ENCODE data around the gene METTL22. TPM values are rescaled to one million over a fixed set of nuclear protein-coding genes. Genes with fewer than 3 reads are reported as not detected.

Gene METTL22
- polyA plus RNA-seq, 2 of the 4 experiments (the other 2 are of a cell fraction), result 21.0 to 40.9 TPM

DNA sequence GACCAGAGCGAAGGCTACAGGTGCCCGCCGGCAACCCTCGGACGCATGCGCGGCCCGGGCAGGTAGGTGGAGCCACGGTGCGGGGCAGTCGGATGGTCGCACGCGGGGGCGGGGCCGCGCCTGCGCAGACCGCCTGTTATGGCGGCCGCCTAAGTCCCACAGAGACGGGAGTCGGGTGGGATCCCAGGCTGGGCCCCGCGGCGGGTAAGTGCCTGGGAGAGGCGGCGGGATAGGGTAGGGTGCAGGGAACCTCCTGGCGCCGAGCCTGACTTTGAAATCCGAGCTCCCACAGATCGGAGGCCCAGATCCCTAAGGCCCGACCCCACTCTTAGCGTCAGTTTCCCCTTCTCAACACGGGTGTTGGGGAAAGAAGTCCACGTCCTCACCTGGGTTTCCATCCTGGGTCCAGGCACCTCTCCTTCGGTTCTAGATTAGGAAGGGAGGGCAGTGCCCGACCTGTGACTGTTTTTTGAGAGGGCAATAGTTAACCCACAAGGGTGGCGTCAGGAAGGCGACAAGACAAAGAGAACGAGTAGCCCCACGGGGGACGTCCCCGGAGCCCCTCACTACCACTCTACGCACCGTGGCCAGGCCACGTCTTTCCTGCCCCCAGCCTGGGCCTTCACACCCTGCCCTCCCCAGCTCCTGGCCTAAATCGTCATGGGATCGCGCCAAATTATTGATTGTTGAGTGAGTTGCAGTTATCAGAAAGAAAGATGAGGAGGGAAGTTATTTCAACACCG is at the start of gene METTL22 (continued):
- TF ChIP-seq, protein P1, sequence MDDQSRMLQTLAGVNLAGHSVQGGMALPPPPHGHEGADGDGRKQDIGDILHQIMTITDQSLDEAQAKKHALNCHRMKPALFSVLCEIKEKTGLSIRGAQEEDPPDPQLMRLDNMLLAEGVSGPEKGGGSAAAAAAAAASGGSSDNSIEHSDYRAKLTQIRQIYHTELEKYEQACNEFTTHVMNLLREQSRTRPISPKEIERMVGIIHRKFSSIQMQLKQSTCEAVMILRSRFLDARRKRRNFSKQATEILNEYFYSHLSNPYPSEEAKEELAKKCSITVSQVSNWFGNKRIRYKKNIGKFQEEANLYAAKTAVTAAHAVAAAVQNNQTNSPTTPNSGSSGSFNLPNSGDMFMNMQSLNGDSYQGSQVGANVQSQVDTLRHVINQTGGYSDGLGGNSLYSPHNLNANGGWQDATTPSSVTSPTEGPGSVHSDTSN (IDR thresholded peaks at IDR 0.05), result no peak
- peak; percentile 83 for TF ChIP-seq PHF8 (IDR thresholded peaks at IDR 0.05; ENCODE audit: borderline replicate concordance, low read depth)
- TF ChIP-seq, protein P2, sequence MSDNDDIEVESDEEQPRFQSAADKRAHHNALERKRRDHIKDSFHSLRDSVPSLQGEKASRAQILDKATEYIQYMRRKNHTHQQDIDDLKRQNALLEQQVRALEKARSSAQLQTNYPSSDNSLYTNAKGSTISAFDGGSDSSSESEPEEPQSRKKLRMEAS (IDR thresholded peaks at IDR 0.05), result no peak
- TF ChIP-seq EHMT2 (IDR thresholded peaks at IDR 0.05; ENCODE audit: low read depth), result no peak
- TF ChIP-seq SREBF2 (IDR thresholded peaks at IDR 0.05), result no peak
- TF ChIP-seq SMC3 (IDR thresholded peaks at IDR 0.05), result no peak

GRCh38 chr16:8572063-8572918 is 49.2 kb upstream of the METTL22 start:
- 45% methylated on average over 11 of the region's 11 CpGs for WGBS (ENCODE audit: missing lambda C conversion rate)
- Histone ChIP-seq H3K4me3 (no peak overlapping the region), H3K4me1 (peaks cover 10% of the 10 kb centered on the region; the same call in 2 of the 3 replicates), H3K4me2 (no peak overlapping the region; the same call in 2 of the 3 replicates), H3K9me3 (no peaks in the 10 kb centered on the region), H3K27ac (no peak overlapping the region)
- ATAC-seq (no peak), DNase-seq (ENCODE audit: low read depth in 1 of 2, low spot score in 1 of 2) (no peak), FAIRE-seq (no peak)
- ChIA-PET POLR2A (no interaction called here), CTCF (interaction anchor here (0.6 to 2.6 kb wide), 22 partner anchors 11 to 562 kb away, joined by 3 to 17 read pairs (median 4); partner anchors contain the start of gene TMEM114)
- TF ChIP-seq NFE2L2 (conservative IDR thresholded peaks at IDR 0.05; ENCODE audit: low read length) (no peak), RAD21 (conservative IDR thresholded peaks at IDR 0.05 in 1 of 2, IDR thresholded peaks at IDR 0.05 in 1 of 2) (no peak), SREBF2 (IDR thresholded peaks at IDR 0.05) (no peak), CHD4 (IDR thresholded peaks at IDR 0.05; ENCODE audit: borderline replicate concordance) (no peak), CBX2 (IDR thresholded peaks at IDR 0.05; ENCODE audit: borderline replicate concordance, low read depth) (no peak)

DNA sequence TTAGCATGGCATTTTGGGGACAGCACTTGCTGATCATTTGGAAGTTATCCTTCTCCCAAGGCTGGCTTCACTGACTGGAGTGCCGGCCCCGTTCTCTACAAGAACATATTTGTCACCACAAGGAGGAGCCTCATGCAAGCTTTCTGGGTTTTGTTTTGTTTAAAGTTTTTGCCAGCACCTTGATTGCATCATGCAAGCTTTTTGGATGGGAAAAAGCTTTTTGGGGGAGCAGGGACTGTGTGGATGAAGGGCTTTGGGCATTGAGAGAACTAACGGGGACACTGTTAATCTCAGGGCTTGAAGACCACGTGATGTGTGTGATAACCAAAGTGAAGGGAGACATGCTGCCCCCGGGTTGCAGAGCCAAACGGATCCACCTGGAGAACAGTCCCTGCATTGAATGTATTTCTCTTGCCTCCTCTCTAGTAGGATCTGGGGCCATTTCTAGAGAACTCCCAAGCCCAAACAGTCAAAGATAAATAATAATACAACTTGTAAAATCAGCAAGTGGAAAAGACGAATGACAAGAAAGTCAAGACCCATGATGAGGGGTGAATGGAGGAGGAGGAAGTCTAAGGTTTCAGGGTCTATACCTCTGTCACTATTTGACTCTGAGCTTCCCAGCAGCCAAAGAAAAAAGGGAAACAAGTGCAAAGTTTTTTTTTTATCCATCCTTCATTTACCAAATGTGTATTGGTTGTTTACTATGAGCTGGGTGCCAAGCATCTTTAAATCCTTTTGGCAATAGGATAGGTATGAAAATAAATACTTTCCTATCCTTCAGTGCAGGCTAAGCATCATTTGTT is 48.4 kb upstream of the METTL22 start:
- WGBS (ENCODE audit: missing lambda C conversion rate), result 22% methylated on average over 7 of the region's 7 CpGs
- H3K4me1 ChIP-seq, result peaks cover 10% of the 10 kb centered on the region; the same call in 2 of the 3 replicates
- FAIRE-seq (no peak), ATAC-seq (peak; percentile 54 to 68; a peak in 2 of 6 replicates), DNase-seq (ENCODE audit: low read depth in 1 of 2, low spot score in 1 of 2) (peak; percentile 38 to 53)
- peak overlapping the region; percentile 55 to 73; a peak in 4 of 6 replicates for H3K27ac ChIP-seq
- TF ChIP-seq ESRRA (IDR thresholded peaks at IDR 0.05; ENCODE audit: borderline replicate concordance, low read length) (no peak), CTCF (IDR thresholded peaks at IDR 0.05) (peak; percentile 54), MAZ (IDR thresholded peaks at IDR 0.05; ENCODE audit: borderline replicate concordance, low read depth, low read length) (no peak), USF2 (IDR thresholded peaks at IDR 0.05) (peak; percentile 43; the same call in 1 of the 2 replicates), POLR2AphosphoS2 (conservative IDR thresholded peaks at IDR 0.05; ENCODE audit: low read length) (no peak), NPAS2 (CRISPR knock-in tag; IDR thresholded peaks at IDR 0.05; ENCODE audit: borderline replicate concordance) (no peak), JUNB (IDR thresholded peaks at IDR 0.05) (no peak), FOSB (CRISPR knock-in tag; IDR thresholded peaks at IDR 0.05) (no peak), RAD21 (conservative IDR thresholded peaks at IDR 0.05 in 1 of 2, IDR thresholded peaks at IDR 0.05 in 1 of 2) (peak; percentile 45 to 51), NR3C1 (IDR thresholded peaks at IDR 0.05) (no peak), JUN (IDR thresholded peaks at IDR 0.05) (no peak), SMC3 (IDR thresholded peaks at IDR 0.05) (peak; percentile 54), CBX8 (IDR thresholded peaks at IDR 0.05) (no peak), CEBPB (IDR thresholded peaks at IDR 0.05) (peak; percentile 39 to 76; a peak in 3 of 4 replicates), POLR2A (IDR thresholded peaks at IDR 0.05; ENCODE audit: low read length) (no peak), ZC3H11A (IDR thresholded peaks at IDR 0.05) (no peak), CHD4 (IDR thresholded peaks at IDR 0.05; ENCODE audit: borderline replicate concordance) (no peak), ZNF302 (CRISPR knock-in tag; IDR thresholded peaks at IDR 0.05) (no peak), NFE2L2 (conservative IDR thresholded peaks at IDR 0.05; ENCODE audit: low read length) (no peak), RARB (CRISPR knock-in tag; IDR thresholded peaks at IDR 0.05) (no peak)
- TF ChIP-seq, protein P1 (IDR thresholded peaks at IDR 0.05), result no peak
- H3K4me2 ChIP-seq, result peak overlapping the region; percentile 73
- ChIA-PET POLR2A (no interaction called here), CTCF (interaction anchor here (0.6 to 2.6 kb wide), 16 partner anchors 10 to 552 kb away, joined by 3 to 17 read pairs (median 4); no protein-coding TSS in a partner anchor)
- no peaks in the 10 kb centered on the region for H3K9me3 ChIP-seq
- H3K4me3 ChIP-seq, result peak overlapping the region; percentile 34; the same call in 2 of the 3 replicates

Measured in A549 (cell line).